ENCODE measurements around the gene AHSA1.
"Not testable (repeated sequence)": the region's sequence is repeated elsewhere in the genome, so short reads cannot be mapped to it uniquely, and the experiment has no call there.

AHSA1 gene

GRCh38 chr14:77457522-77458248 is at the start of gene AHSA1, which contains the start of gene VIPAS39:
Gene AHSA1 (plus strand): TSS chr14:77458093. CDS start chr14:77458190, 97 bp downstream.
Gene VIPAS39 (minus strand): TSS chr14:77457601. CDS start chr14:77454102, 3,499 bp downstream.
- TF ChIP-seq CTCF (conservative IDR thresholded peaks at IDR 0.05; ENCODE audit: low read length) = no peak
- no peak for TF ChIP-seq EZH2phosphoT487 (IDR thresholded peaks at IDR 0.05; ENCODE audit: borderline replicate concordance)
- Histone ChIP-seq H3K79me2 (ENCODE audit: insufficient read depth, low read length) (peaks cover 68% of the 10 kb centered on the region), H2AFZ (ENCODE audit: low read length) (peak within 1 kb of the TSS; percentile 99)

GRCh38 chr14:77409131-77409533 is 48.8 kb upstream of the AHSA1 start:
- Histone ChIP-seq H4K20me1 (ENCODE audit: insufficient read depth, low read length, poor library complexity, severe bottlenecking) (no peaks in the 10 kb centered on the region), H3K4me3 (ENCODE audit: low read length, poor library complexity, severe bottlenecking) (no peak overlapping the region), H3K9me3 (ENCODE audit: insufficient read depth, low read depth, low read length) (no peaks in the 10 kb centered on the region), H3K79me2 (ENCODE audit: insufficient read depth, low read length) (no peaks in the 10 kb centered on the region), H3F3A (ENCODE audit: low read depth) (no peaks in the 10 kb centered on the region), H3K27me3 (ENCODE audit: insufficient read depth, low read length, poor library complexity, severe bottlenecking) (no peaks in the 10 kb centered on the region), H3K9me2 (replicated peaks; ENCODE audit: low read depth, low read length) (no peaks in the 10 kb centered on the region), H2AFZ (ENCODE audit: low read length) (no peak overlapping the region), H3K4me1 (ENCODE audit: insufficient read depth, low read length, poor library complexity, severe bottlenecking) (peaks cover 23% of the 10 kb centered on the region), H3K9ac (ENCODE audit: low read depth, low read length, poor library complexity, severe bottlenecking) (no peak overlapping the region), H3K4me2 (ENCODE audit: low read depth, low read length, poor library complexity, severe bottlenecking) (no peak overlapping the region), H3K36me3 (ENCODE audit: insufficient read depth, low read length) (no peaks in the 10 kb centered on the region)
- TF ChIP-seq EZH2phosphoT487 (IDR thresholded peaks at IDR 0.05; ENCODE audit: borderline replicate concordance) (no peak), CTCF (conservative IDR thresholded peaks at IDR 0.05; ENCODE audit: low read length) (peak; percentile 51)

More at GRCh38 chr14:77457522-77458248, at the start of gene AHSA1, which contains the start of gene VIPAS39:
- Histone ChIP-seq H3K9me2 (replicated peaks; ENCODE audit: low read depth, low read length) (no peaks in the 10 kb centered on the region), H3K36me3 (ENCODE audit: insufficient read depth, low read length) (peaks cover 27% of the 10 kb centered on the region; the same call in 1 of the 2 replicates), H3K9me3 (ENCODE audit: insufficient read depth, low read depth, low read length) (no peaks in the 10 kb centered on the region), H4K20me1 (ENCODE audit: insufficient read depth, low read length, poor library complexity, severe bottlenecking) (peaks cover 32% of the 10 kb centered on the region), H3K27me3 (ENCODE audit: insufficient read depth, low read length, poor library complexity, severe bottlenecking) (no peaks in the 10 kb centered on the region), H3K4me2 (ENCODE audit: low read depth, low read length, poor library complexity, severe bottlenecking) (peak within 1 kb of the TSS; percentile 97), H3K4me1 (ENCODE audit: insufficient read depth, low read length, poor library complexity, severe bottlenecking) (peaks cover 26% of the 10 kb centered on the region), H3K4me3 (ENCODE audit: low read length, poor library complexity, severe bottlenecking) (peak within 1 kb of the TSS; percentile 94), H3K9ac (ENCODE audit: low read depth, low read length, poor library complexity, severe bottlenecking) (peak within 1 kb of the TSS; percentile 86), H3F3A (ENCODE audit: low read depth) (no peaks in the 10 kb centered on the region)

GRCh38 chr14:77415403-77416030 is 42.4 kb upstream of the AHSA1 start:
- not testable (repeated sequence) for H3K4me3 ChIP-seq (ENCODE audit: low read length, poor library complexity, severe bottlenecking); H3K9me3 ChIP-seq (ENCODE audit: insufficient read depth, low read depth, low read length); H2AFZ ChIP-seq (ENCODE audit: low read length); H3K9me2 ChIP-seq (replicated peaks; ENCODE audit: low read depth, low read length); H3K4me1 ChIP-seq (ENCODE audit: insufficient read depth, low read length, poor library complexity, severe bottlenecking); H4K20me1 ChIP-seq (ENCODE audit: insufficient read depth, low read length, poor library complexity, severe bottlenecking); H3K9ac ChIP-seq (ENCODE audit: low read depth, low read length, poor library complexity, severe bottlenecking); H3K27me3 ChIP-seq (ENCODE audit: insufficient read depth, low read length, poor library complexity, severe bottlenecking); H3K4me2 ChIP-seq (ENCODE audit: low read depth, low read length, poor library complexity, severe bottlenecking); H3K79me2 ChIP-seq (ENCODE audit: insufficient read depth, low read length); H3F3A ChIP-seq (ENCODE audit: low read depth); H3K36me3 ChIP-seq (ENCODE audit: insufficient read depth, low read length)

- not testable (repeated sequence) for H3K27me3 ChIP-seq (ENCODE audit: insufficient read depth, low read length, poor library complexity, severe bottlenecking); H3K9me3 ChIP-seq (ENCODE audit: insufficient read depth, low read depth, low read length); H3K79me2 ChIP-seq (ENCODE audit: insufficient read depth, low read length); H2AFZ ChIP-seq (ENCODE audit: low read length); H3K9me2 ChIP-seq (replicated peaks; ENCODE audit: low read depth, low read length); H3K4me2 ChIP-seq (ENCODE audit: low read depth, low read length, poor library complexity, severe bottlenecking); H3F3A ChIP-seq (ENCODE audit: low read depth); H3K36me3 ChIP-seq (ENCODE audit: insufficient read depth, low read length); H3K9ac ChIP-seq (ENCODE audit: low read depth, low read length, poor library complexity, severe bottlenecking); H3K4me1 ChIP-seq (ENCODE audit: insufficient read depth, low read length, poor library complexity, severe bottlenecking); H3K4me3 ChIP-seq (ENCODE audit: low read length, poor library complexity, severe bottlenecking); H4K20me1 ChIP-seq (ENCODE audit: insufficient read depth, low read length, poor library complexity, severe bottlenecking)
These were observed 41.8 kb upstream of the AHSA1 start for GRCh38 chr14:77416098-77416497.
